HG03139 (cell line): ENCODE results near the gene F12.
A peak's percentile ranks its signal among the peaks of the same experiment; 100 is the strongest.

Experiments used
- ATAC-seq: cut with Tn5 transposase; IDR thresholded peaks from one replicate; pipeline ENCODE4 v1.9.1; 2021; ENCODE audit not compliant: unreplicated experiment

The F12 gene

DNA sequence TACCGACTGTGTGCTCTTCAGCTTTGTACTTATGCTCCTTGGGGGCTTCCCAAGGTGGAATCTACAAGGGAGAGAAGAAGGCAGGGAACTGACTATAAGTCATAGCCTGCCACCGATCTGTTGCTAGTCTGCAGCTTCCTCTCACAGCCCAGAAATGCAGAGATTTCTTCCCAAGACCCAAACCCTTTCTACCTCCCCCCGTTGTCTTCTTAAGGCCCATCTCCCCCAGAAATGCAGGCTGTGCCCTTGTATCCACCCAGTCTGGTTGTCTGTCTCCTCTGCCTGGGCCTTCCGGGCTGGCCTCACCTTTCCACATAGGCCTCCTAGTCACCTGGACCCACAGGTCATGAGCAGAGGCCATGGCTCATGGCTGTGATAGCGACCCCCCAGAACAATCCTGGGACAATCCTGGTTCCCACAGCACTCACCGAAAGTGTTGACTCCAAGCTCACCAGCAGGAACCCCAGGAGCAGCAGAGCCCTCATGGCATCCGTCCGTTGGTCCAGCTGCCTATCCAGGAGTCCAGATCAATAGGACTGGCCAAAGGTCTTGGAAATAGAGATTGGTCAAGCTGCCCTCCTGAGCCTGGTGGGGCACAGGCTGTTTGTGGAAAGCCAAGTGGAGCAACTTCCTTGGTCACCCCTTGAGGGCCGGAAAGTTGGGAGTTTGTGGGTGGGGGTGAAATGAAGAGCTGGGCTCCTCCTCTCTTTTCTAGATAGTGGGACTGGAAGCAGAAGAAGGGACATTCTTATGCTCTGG lies at the start of gene F12:
Gene F12, minus strand, starts transcription at position 522 of the 759 bp plus-strand sequence. Its CDS starts 37 bp downstream, at position 485.
- no peak for ATAC-seq

DNA sequence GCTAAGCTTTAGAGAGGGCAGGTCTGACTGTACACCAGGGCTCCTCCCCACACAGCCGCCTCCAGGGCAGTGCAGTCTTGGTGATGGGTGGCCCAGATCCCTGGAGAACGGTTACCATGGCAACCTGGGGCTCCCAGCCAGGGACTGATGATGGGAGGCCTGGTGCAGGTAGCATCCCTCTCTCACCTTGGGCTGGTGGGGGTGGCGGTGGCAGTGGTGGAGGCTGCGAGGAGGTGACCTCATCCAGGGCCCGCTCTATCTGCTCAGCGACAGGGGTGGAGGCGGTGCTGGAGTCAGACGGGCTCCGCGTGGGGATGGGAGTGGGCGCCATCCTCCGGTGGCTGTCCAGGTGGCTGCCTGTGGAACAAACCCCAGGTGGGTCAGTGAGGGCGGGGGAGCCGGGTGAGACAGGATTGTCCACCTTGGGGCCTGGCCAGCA lies 49.6 kb upstream of the F12 start:
- ATAC-seq = no peak

DNA sequence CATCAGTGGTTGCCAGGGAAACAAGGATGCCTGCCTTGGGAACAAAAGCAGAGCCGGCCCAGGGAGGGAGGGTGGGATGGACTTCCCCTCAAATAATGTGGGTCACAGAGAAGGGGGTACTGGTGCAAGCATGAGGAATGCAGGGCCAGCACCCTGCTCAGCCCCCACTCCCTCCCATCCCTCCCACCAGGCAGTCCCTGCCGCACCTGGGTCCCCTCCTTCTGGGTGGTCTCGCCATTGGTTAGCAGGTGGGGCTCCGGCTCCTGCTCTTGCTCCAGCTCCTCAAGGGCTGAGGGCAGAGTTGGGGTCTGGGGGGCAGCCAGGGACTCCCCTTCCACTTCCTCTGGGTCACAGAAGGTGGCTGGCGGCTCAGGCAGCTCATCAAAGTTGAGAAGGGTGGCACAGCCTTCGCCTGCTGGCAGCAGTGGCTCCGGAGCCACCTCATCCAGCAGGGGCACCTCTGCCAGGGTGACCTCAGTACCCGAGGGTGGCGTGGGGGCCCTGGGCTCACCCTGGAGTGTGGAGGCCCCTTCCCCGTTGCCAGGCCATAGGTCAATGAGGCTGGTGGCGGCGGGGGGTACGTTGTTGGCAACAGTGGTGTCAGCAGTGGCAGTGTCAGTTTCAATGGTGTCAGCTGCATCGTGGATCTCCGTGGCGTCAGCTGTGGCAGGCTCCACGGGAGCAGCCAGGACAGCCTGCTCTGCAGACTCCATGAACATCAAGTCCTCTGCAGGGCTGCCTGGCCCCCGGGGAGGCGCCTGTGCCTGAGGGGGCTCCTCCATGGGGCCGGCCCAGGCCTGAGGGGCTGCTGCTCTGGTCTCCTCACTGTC lies 48.7 kb upstream of the F12 start:
- no peak for ATAC-seq

DNA sequence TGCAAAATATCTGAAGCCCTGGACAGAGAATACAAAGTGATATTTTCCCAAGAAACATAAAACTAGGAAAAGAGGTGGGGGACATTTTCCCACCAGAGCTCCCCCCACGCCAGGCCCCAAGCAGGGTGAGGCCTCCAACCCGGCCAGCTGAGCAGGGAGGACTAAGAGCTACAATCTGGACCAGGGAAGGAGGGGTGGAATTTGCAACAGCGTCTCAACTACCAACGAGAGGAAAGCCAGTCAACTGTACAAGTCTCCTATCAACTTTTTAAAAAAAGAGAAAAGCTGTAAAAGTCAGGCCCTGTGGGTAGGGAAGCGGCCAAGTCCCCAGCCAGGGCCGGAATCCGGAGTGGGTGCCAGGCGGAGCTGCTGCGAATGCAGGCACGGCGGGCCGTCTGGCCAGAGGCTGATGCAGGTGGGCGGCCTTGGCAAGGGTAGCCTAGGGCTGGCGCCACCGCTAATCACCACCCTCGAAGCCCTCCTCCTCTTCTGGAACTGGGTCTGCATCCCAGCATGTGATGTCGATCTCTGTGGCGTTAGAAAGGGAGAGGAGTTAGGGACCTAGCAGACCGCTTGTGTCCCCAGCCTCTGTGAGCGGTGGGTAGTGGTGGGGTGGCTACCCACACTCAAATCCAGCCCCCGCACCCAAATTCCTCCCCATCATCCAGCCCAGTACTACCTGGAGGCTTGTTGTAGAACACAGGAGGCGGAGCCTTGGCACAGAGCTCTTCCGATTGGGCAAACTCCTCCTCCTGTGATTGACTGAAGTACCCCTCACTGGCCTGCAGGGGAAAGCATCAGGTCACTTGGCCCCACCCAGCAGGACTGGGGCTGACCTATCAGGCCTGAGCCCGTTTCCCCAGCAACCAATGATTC lies 47.9 kb upstream of the F12 start:
- peak; percentile 34 for ATAC-seq

DNA sequence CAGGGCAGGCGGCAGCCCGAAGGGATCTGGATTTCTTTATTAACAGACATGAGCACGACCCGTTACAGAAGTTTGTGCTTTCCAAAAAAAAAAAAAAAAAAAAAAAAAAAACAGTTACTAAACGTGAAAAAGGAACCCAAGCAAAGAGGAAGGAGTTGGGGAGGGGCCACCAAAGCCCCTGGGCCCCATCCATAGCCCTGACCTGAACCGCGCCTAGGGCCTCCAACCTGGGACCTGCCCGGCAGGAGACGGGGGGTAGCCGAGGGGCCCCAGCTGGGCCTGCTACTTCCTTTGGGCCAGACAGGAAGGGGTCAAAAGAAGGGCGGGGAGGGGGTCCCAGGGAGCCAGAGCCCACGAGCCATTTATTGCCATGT lies 47.2 kb upstream of the F12 start:
- ATAC-seq = no peak

DNA sequence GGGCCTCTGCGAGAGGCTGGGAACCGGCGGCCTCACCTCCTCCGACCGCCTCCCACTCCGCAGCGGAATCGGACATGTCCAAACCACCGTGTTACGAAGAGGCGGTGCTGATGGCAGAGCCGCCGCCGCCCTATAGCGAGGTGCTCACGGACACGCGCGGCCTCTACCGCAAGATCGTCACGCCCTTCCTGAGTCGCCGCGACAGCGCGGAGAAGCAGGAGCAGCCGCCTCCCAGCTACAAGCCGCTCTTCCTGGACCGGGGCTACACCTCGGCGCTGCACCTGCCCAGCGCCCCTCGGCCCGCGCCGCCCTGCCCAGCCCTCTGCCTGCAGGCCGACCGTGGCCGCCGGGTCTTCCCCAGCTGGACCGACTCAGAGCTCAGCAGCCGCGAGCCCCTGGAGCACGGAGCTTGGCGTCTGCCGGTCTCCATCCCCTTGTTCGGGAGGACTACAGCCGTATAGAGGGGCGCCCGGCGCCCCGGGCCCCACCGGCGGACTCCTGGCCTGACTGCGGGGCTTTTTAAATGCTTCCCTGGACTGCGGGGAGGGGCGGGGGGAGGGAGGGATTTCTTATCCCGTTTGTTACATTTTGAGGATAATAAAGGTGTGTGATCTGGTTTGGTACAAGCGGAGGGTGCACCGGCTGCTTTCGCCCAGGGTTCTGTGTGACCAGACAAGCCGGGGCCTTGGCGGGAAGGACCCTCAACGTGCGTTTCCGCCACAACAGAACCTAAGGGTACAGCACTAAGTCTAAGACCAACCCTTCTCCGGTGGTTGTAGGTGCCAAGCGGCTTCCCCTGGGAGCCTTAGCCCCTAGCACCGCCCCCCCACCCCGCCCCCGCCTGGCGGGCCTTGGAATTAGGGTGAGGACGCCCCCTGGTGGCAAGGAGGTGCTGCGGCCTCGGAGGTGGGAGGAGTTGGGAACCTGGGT lies 46.6 kb upstream of the F12 start:
- ATAC-seq = peak; percentile 10

DNA sequence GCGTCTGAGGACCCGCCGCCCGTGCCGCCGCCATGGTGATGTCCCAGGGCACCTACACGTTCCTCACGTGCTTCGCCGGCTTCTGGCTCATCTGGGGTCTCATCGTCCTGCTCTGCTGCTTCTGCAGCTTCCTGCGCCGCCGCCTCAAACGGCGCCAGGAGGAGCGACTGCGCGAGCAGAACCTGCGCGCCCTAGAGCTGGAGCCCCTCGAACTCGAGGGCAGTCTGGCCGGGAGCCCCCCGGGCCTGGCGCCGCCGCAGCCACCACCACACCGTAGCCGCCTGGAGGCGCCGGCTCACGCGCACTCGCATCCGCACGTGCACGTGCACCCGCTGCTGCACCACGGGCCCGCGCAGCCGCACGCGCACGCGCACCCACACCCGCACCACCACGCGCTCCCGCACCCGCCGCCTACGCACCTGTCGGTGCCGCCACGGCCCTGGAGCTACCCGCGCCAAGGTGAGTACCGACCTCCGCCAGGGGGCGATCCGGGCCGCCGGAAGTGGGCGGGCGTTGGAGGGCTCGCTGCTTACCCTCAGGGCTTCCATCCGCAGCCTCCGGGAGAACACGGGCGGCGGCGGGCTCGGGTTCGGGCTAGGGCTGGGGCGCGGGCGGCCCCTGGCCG lies 45.8 kb upstream of the F12 start:
- peak; percentile 39 for ATAC-seq

DNA sequence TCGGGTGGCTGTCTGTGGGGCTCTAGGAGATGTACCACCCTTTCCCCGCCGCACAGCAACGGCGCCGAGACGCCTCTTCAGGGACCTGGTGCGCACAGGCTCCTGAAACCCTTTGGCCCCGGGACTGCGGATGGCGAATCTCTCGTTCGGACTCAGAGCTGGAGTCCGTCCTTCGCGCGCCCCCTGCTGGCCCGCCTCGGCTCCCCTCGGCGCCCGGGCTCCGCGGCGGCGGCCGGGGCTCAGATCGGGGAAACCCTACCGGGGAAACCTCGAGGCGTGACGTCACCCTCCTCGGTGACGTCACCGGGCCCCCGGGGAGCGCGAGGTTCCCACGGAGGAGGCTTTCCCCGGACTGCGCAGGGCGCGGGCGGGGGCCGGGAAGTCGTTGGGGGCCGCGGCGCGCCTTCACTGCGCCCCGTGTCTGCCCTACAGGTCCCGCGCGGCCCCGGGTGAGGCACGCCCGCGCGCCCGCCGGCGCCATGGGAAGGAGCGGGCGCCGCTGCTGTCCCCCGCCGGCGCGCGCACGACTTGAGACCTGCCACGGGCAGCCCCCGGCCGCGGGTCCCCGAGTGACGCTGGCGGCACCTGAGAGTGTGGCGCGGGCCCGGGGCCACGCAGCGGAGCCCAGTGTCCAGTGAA lies 45.2 kb upstream of the F12 start:
- ATAC-seq = peak; percentile 47

DNA sequence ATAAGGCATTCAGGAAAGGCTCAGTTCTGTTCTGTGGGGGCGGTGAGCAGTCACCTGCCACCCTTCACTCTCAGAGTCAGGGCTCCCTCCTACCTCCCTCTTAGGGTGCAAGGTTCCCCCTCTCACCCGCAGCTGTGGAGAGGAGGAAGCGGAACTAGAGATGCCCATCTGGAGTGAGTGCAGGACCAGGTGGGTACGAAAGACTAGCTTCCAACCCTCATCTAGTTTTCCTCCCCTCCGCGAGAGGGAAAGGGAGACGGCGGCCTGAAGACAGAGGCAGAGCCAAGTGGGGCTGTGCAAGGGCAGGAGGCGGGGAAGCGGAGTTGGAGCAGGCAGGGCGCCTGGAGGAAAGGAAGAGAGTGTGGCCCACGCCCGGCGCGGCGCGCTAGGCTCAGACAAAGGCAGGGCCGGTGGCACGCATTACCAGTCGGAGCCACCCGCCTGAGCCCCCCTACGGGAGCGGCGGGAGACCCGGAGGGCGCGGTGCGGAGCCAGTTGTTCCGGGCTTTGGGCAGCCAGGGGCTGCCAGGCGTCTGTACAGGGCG lies 44.6 kb upstream of the F12 start:
- ATAC-seq = peak; percentile 3

DNA sequence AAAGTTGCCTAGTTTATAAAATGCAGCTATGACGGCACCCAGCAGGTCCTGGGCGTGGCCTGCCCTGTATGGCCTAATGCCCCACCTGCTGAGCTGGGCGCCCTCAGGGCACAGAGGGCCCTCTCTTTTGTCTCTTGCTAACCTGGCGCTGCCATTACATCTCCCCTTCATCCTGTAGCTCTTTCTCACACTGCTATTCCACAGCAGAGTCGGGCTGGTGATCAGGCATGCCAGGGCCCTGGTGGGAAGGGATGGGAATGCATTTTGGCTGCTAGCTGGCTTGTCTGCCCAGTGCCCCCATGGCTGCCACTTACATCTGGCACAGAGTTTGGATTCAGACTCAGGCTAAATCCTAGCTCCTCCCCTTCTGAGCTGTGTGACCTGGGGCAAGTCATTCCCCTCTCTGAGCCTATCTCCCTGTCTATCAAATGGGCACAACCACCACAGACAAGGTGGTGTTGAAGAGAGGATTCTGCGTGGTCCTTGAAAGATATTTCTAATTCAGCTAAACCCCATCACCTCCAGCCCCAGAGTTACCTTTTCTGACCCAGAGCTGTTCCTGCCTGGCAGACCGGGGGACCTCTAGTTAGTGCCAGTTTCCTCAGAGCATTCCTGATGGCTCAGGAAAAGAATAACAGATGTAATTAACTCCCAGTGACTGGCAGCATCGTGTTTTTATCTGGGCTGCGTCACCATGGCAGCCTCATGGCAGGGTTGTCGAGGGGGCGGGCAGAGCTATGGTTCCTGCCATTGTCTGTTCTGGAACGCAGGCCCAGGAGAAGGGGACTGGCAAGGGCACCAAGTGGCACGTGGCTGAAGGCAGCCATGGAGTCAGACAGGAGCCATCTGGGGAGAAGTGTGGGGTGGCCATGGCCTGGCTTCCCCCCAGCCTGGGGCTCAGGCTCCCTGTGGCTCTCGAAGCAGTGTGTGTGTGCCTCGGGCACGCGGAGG lies 43.6 kb upstream of the F12 start:
- no peak for ATAC-seq

DNA sequence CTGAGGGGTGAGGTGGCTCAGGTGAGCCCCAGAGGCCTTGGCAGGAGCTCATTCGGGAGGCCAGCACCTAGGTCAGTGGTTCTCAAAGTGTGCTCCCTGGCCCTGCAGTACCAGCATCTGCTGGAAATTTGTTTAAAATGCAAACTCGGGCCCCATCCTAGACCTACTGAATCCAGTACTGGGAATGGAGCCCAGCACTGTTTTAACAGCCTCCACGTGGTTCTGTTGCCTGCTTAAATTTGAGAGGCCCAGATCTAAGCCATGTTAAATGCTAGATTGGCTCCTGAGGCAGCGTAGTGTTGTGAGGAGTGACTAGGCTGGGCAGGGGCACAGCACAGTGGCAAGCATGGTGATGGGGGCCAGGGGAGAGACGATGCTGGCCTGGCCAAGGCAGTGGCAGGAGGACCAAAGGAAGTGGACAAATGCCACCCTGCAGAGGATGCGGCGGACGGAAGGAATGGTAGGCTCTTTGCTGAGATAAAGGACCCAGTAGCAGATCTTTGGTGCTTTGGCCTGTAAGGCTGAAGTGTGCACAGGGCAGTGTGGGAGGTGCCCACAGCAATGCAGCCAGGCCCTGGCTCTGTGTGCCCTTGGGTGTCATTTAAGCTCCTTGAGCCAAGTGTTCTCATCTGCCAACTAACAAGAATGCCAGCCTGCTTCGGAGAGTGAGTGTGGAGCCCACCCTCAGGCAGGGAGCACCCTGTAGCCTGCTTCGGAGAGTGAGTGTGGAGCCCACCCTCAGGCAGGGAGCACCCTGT lies 41.5 kb upstream of the F12 start:
- no peak for ATAC-seq

DNA sequence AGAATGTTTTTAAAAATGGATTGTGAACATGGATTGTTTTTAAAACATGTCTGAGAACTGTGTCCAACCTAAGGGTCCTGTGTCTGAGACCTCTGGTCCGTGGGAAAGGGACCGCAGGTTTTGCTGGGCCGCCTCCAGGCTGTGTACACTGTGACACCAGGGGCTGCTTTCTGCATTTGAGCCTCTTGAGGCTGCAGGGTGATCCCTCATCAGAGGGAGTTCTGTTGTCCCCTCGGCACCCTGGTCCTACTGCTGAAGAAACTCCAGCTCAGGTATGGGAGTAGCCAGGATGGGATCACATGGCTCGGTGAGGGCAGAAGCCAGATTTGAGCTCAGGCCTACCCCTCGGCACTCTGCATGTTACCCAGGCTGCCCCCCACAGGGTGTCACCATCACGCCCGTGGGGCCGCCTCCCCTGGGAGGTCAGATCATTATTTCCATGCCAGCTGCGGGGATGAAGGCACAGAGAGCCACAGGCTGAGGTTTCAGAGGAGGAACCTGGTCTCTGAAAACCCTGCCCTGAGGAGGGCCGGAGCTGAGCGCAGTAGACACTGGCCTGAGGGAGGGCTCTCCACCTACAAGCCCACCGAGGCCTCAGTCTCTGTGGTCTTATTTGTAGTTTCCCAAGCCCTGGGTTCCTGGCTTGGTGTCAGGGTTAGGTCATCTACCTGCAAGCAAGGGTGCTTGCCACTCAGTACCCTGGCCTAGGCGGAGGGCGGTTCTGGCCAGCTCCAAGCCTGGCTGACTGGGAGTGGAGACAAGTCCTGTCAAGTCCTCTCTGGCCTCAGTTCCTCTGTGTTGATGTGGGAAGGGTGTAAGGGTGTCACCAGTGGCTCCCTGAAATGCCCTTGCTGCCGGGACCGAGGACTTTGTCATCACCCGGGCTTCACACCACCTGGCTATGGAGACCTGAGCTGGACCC lies 40.0 kb upstream of the F12 start:
- ATAC-seq = no peak

DNA sequence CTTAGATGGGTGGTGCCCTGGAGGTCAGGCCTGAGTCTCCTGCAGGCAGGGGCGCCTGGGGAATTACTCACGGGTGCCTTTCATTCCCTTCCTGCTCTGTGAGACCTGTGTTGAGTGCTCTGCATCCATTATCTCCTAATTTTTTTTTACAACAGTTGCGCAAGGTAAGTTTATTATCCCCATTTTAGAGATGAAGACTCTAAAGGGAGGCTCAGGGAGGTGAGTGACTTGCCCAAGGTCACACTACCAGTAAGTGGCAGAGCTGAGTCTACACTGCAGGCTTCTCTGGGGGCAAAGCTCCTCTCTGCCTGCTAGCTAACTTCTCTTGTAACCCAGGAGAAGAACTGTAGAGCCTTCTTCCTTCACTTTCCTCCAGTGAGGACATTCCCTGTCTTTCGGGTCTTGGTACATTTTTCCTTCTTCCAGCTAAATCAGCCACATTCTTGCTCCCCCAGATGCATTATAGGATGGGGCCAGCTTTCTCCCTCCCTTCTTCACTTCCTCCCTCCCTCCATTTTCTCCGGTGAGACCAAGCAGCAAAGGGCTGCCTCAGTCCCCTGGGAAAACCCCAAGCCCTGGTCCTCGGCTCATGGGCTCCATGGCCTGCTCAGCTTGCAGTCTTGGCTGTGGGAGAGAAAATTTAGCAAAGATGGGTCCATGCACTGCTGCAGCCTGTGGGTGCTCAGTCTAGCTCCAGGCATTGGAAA lies 39.0 kb upstream of the F12 start:
- ATAC-seq = no peak

DNA sequence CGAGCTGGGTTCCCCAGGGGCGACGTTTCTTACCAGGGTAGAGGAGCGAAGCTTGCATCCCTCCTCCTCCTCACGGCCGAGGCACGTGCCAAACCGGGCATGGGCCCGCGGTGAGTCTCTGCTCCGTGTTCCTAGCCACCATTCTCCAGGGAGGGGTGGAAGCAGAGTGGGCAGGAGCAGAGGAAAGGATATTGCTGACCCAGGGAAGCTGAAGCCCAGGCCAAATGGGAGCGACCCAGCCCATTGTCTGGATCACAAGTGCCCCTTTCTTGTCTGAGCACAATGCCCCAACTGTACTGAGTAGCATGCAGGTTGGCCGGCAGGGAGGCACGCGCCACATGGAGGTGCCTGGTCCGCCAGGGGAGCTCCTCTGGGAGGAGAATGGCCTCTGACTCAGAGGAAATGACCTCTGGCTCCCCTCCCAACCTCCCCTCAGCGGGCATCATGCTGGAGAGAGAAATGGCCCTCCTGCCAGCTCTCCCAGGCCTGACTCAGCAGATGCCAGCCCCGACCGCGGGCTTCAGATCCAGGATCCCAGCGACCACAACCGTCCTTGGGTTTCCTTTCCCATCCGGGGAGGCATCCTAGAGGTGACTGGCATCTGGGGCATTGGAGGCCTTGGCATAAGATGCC lies 38.4 kb upstream of the F12 start:
- no peak for ATAC-seq

DNA sequence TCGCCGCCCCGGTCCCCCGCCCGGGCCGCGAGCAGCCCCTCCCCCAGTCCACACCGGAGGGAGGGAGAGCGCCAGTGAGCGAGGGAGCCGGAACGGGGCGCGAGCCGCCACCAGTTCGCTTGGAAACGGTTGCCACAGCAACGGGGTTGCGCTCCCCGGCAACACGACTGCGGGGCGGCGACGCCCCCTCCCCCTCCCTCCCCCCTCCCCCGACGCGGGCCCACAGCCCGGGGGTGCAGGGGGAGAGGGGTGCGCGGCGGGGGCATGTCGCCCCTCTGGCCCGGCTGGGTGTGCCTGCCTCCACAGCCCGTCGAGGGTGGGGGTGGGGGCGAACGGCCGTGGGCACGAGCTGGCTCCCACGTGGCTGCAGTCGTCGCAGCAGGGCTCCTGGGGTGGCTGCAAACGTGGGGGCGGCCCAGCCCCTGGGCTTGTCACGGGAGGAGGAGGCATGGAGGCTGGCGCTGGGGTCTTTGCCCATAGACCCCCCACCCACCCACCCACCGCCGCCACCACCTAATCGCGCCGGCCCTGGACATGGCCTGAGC lies 37.8 kb upstream of the F12 start:
- ATAC-seq = peak; percentile 38
